Body of pancreas (tissue), 4 donors: Measurements from ENCODE around the gene ARHGAP26.

ENCODE experiments used
- POLR2A ChIP-seq, 3 donors: fragments of 450-650 bp; IDR thresholded peaks; one replicate each; pipeline ENCODE4 v1.6.1; 2016; ENCODE audit warnings: antibody characterized with exemption in 3 of 3, mild to moderate bottlenecking in 2 of 3
- TF ChIP-seq, protein P1 (sequence below), 7 experiments: fragments of 450-650 bp in 4 of 7; fragments of 200-600 bp in 3 of 7; sonication (generic) in 3 of 7; IDR thresholded peaks; one replicate each; pipeline ENCODE4 v1.5.1; 2016 to 2019; ENCODE audit warnings: antibody characterized with exemption in 7 of 7

DNA sequence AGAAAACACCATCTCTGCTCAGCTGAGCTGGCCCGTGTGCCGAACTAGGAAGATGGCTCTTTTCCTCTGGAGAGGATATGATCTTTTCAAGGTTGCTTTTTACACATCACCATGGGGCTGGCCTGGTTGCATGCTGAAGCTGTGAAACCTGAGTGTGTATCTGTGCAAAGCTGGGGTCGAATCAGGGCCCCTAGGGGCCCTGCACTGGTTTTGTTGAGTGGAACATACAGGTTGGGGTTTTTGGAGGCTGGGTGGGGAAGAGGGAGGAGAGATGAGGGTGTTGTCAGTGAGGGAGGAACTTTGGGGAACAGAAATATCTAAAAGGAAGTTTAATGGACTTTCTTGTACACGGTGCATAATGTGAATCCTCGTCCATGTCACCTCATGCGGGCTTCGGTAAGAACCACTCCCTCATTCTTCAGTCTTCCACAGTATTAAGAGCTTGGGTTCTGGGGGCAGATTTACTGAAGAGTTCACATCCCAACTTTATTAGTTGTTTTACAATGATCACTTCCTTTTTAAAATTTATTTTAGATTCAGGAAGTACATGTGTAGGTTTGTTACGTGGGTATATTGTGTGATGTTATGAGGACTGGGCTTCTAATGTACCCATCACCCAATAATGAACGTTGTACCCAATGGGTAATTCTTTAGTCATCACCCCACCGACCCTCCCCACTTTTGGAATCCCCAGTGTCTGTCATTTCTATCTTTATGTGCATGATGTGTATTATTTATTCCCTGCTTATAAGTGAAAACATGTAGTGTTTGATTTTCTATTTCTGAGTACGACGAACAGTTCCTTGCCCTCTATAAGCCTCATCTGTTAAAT is 395.1 kb downstream of the ARHGAP26 start:
- TF ChIP-seq, protein P1, sequence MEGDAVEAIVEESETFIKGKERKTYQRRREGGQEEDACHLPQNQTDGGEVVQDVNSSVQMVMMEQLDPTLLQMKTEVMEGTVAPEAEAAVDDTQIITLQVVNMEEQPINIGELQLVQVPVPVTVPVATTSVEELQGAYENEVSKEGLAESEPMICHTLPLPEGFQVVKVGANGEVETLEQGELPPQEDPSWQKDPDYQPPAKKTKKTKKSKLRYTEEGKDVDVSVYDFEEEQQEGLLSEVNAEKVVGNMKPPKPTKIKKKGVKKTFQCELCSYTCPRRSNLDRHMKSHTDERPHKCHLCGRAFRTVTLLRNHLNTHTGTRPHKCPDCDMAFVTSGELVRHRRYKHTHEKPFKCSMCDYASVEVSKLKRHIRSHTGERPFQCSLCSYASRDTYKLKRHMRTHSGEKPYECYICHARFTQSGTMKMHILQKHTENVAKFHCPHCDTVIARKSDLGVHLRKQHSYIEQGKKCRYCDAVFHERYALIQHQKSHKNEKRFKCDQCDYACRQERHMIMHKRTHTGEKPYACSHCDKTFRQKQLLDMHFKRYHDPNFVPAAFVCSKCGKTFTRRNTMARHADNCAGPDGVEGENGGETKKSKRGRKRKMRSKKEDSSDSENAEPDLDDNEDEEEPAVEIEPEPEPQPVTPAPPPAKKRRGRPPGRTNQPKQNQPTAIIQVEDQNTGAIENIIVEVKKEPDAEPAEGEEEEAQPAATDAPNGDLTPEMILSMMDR (IDR thresholded peaks at IDR 0.05) = no peak
- no peak for TF ChIP-seq POLR2A (IDR thresholded peaks at IDR 0.05)
